Hematopoietic multipotent progenitor cell (in vitro differentiated cells): Measurements from ENCODE around the gene STON2. TPM values are rescaled to one million over a fixed set of nuclear protein-coding genes. Genes with fewer than 3 reads are reported as not detected.
"Not testable (repeated sequence)": the region's sequence is repeated elsewhere in the genome, so short reads cannot be mapped to it uniquely, and the experiment has no call there.

Experiments used
- DNase-seq, 3 donors: peaks; one replicate each; pipeline ENCODE4 v3.0.0-alpha.2; 2011 to 2015; ENCODE audit warnings: low read depth in 2 of 3, low spot score in 2 of 3
- small RNA-seq: library from RNA; depleted of rRNA; stranded (forward); fragments of <200 nt; gene quantifications from one replicate; pipeline ENCODE3, GENCODE V24; 2012
- total RNA-seq: library from RNA; depleted of rRNA; stranded (reverse); fragments of >200 nt; gene quantifications from one replicate; pipeline ENCODE4 v1.2.3, GENCODE V29; 2012

Gene STON2
- total RNA-seq, 1 donor, result 74.6 TPM

GRCh38 chr14:81235096-81235495, 165.0 kb downstream of the STON2 start:
- no peak for DNase-seq

GRCh38 chr14:81234278-81234677, 165.8 kb downstream of the STON2 start:
- DNase-seq, result no peak

- DNase-seq, result no peak
Observed at GRCh38 chr14:81233615-81234014, 166.5 kb downstream of the STON2 start.

- DNase-seq, result no peak
Observed at GRCh38 chr14:81231540-81231939, 168.6 kb downstream of the STON2 start.

- no peak for DNase-seq
Observed at GRCh38 chr14:81224222-81224621, 175.9 kb downstream of the STON2 start.

- not testable (repeated sequence) for DNase-seq
Observed at GRCh38 chr14:81223788-81224187, 176.3 kb downstream of the STON2 start.

- DNase-seq, result no peak
Observed at GRCh38 chr14:81222691-81223090, 177.4 kb downstream of the STON2 start.

- no peak for DNase-seq
Observed at GRCh38 chr14:81222126-81222525, 178.0 kb downstream of the STON2 start.

GRCh38 chr14:81221579-81222102, 178.5 kb downstream of the STON2 start:
- peak in 1 of 3 donors; percentile 10 for DNase-seq

- peak; percentile 96 to 97 (median 97) for DNase-seq
Observed at GRCh38 chr14:81220830-81221578, 179.1 kb downstream of the STON2 start, which contains the start of gene GTF2A1. GTF2A1 (minus strand) TSS chr14:81220959; CDS start chr14:81220518, 441 bp downstream.

- no peak for DNase-seq
Observed at GRCh38 chr14:81220580-81220829, 179.6 kb downstream of the STON2 start.

GRCh38 chr14:81219759-81220579, 180.2 kb downstream of the STON2 start:
- peak; percentile 41 to 67 (median 54) for DNase-seq

GRCh38 chr14:81219210-81219758, 180.8 kb downstream of the STON2 start:
- peak; percentile 88 to 98 (median 93) for DNase-seq

GRCh38 chr14:81211844-81212243, 188.3 kb downstream of the STON2 start:
- peak in 2 of 3 donors; percentile 66 to 82 for DNase-seq

Small RNA genes within 50 kb of the gene (small RNA-seq; reads per million reads assigned to genes)
- gene DYNLL1P1 (not detected), gene DYNLL1P2 (not detected)

Other genes starting within 250 kb of the STON2 start
- 30.7 TPM for gene GTF2A1, start 179.4 kb downstream of the STON2 start, total RNA-seq
- gene SEL1L, start 133.5 kb upstream of the STON2 start, total RNA-seq, result 19.7 TPM